Upper lobe of right lung (tissue), 1 donor: ENCODE data around the gene CUL4B. TPM values are rescaled to one million over a fixed set of nuclear protein-coding genes. Genes with fewer than 3 reads are reported as not detected.

Experiments
- ATAC-seq: fragments of 200-7000 bp; cut with Tn5 transposase; one replicate; pipeline ENCODE4 v1.9.1; 2020; ENCODE audit warnings: mild to moderate bottlenecking, moderate library complexity
- DNase-seq: peaks from one replicate; pipeline ENCODE4 v3.0.0-alpha.2; 2020
- H3K27ac ChIP-seq: fragments of 200-600 bp; one replicate; pipeline ENCODE4 v1.8.0; 2022
- H3K27me3 ChIP-seq: fragments of 200-600 bp; one replicate; pipeline ENCODE4 v1.8.0; 2022; ENCODE audit warnings: mild to moderate bottlenecking
- H3K36me3 ChIP-seq: fragments of 200-600 bp; one replicate; pipeline ENCODE4 v1.8.0; 2022
- H3K4me1 ChIP-seq: fragments of 200-600 bp; one replicate; pipeline ENCODE4 v1.8.0; 2022
- H3K4me3 ChIP-seq: fragments of 200-600 bp; one replicate; pipeline ENCODE4 v1.8.0; 2022; ENCODE audit warnings: mild to moderate bottlenecking
- H3K9me3 ChIP-seq: fragments of 200-600 bp; one replicate; pipeline ENCODE4 v1.8.0; 2022
- intact Hi-C: fragments of 100-400 bp; cut with DNase I; formaldehyde crosslinking; loops from one replicate; pipeline ENCODE4 v1.11.0; 2022
- total RNA-seq: library from RNA; stranded (reverse); fragmentation: NEBNext Ultra II Directional; extraction: Animal tissue kit (Norgen Biotek cat#: 25700); gene quantifications from one replicate; pipeline ENCODE4 v1.2.1, GENCODE V29; 2021
- TF ChIP-seq, protein P1 (sequence below): fragments of 200-600 bp; IDR thresholded peaks from one replicate; pipeline ENCODE4 v1.8.0; 2022; ENCODE audit warnings: antibody characterized with exemption
- donor health status: DM: no; HTN: yes; CAD: no; lungs with severe emphysema.

CUL4B gene
- total RNA-seq, 1 donor from 2014 or later = 38.6 TPM

DNA sequence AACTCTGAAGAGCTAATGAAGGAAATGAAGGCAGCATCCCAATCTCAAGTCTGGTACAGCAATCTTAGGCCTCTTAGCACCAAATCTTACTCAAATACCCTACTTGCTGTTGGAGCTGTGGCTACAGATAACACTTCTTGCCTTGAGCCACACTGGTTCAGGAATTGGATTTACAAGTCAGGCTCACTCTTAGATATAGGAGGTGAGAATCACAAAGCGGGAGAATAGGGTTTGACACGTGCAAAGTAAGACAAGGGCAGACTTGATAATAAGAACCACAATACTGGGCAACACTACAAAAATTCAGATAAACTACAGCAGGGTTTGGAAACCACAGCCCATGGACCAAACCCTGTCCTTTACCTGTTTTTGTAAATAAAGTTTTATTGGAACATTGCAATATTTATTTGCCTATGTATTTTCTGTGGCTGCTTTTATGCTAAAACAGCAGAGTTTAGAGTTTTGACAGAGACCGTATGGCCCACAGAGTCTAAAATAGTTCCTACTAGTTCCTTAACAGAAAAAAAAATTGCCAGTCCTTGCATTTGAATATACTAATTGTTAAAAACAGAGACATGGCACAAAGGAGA, 9.3 kb upstream of the CUL4B start:
- Histone ChIP-seq H3K27ac (no peak overlapping the region), H3K4me3 (no peak overlapping the region), H3K27me3 (no peaks in the 10 kb centered on the region), H3K9me3 (no peaks in the 10 kb centered on the region), H3K36me3 (no peaks in the 10 kb centered on the region), H3K4me1 (no peaks in the 10 kb centered on the region)
- DNase-seq (no peak), ATAC-seq (no peak)
- intact Hi-C loops = no loop called here
- TF ChIP-seq, protein P1, sequence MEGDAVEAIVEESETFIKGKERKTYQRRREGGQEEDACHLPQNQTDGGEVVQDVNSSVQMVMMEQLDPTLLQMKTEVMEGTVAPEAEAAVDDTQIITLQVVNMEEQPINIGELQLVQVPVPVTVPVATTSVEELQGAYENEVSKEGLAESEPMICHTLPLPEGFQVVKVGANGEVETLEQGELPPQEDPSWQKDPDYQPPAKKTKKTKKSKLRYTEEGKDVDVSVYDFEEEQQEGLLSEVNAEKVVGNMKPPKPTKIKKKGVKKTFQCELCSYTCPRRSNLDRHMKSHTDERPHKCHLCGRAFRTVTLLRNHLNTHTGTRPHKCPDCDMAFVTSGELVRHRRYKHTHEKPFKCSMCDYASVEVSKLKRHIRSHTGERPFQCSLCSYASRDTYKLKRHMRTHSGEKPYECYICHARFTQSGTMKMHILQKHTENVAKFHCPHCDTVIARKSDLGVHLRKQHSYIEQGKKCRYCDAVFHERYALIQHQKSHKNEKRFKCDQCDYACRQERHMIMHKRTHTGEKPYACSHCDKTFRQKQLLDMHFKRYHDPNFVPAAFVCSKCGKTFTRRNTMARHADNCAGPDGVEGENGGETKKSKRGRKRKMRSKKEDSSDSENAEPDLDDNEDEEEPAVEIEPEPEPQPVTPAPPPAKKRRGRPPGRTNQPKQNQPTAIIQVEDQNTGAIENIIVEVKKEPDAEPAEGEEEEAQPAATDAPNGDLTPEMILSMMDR = no peak

DNA sequence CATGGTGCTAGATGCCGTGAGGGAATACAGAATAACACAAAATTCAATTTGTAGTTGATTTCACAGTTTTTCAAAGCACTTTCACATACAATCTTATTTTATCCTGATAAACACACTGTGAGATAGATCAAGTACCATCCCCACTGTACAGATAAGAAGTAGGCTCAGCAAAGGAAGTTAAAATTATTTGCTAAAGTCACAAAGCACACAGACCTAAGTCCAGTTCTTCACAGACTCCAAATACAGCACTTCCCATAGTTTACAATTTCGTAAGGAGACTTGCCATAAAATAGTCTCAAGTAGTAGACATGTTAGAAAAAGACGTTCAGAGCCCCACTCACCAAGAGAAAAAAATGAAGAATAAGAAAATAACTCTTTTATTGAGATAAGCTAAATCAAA, 7.8 kb upstream of the CUL4B start:
- H3K4me3 ChIP-seq = no peak overlapping the region
- no peaks in the 10 kb centered on the region for H3K4me1 ChIP-seq
- no peaks in the 10 kb centered on the region for H3K27me3 ChIP-seq
- no peak for ATAC-seq
- H3K27ac ChIP-seq = no peak overlapping the region
- TF ChIP-seq, protein P1 = no peak
- H3K9me3 ChIP-seq = no peaks in the 10 kb centered on the region
- H3K36me3 ChIP-seq = no peaks in the 10 kb centered on the region
- DNase-seq = no peak
- intact Hi-C loops = no loop called here

DNA sequence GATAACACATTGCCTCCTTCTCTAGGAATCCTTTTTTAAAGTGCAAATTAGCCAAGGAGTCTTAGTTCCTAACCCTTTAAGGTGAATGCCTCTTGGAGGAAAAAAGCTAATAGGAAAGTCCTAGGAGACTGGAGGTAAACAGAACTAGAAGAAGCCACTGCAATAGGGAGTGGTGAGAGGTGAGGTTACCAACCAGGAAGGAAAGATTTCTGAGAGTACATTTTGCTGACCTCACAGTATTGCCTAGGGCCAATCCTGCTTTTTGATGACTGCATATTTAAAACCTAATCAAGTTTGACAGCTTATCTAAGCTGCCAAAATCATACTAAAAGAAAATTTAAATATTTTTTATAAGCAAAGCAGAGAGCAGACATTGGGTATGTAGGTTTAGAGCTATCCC, 7.3 kb upstream of the CUL4B start:
- intact Hi-C loops = no loop called here
- DNase-seq (no peak), ATAC-seq (no peak)
- Histone ChIP-seq H3K4me1 (no peaks in the 10 kb centered on the region), H3K27me3 (no peaks in the 10 kb centered on the region), H3K9me3 (no peaks in the 10 kb centered on the region), H3K4me3 (no peak overlapping the region), H3K36me3 (no peaks in the 10 kb centered on the region), H3K27ac (no peak overlapping the region)
- TF ChIP-seq, protein P1 = no peak

DNA sequence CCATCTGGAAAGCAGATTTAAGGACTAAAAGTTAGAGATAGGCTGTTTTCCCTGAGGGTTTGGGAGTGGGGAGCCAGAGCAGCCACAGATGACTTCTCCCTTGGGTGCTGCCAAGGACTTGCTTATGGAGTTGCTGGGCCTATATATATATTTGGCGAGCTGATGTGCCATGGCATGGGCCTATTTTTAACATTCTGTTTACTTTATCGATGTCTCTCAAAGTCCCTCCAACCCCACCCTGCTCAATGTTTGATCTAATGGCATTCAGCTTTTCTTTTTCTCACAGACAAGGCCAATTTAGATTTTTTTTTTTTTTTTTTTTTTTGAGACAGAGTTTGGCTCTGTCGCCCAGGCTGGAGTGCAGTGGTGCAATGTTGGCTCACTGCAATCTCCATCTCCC, 6.1 kb upstream of the CUL4B start:
- TF ChIP-seq, protein P1 = no peak
- no peak for ATAC-seq

DNA sequence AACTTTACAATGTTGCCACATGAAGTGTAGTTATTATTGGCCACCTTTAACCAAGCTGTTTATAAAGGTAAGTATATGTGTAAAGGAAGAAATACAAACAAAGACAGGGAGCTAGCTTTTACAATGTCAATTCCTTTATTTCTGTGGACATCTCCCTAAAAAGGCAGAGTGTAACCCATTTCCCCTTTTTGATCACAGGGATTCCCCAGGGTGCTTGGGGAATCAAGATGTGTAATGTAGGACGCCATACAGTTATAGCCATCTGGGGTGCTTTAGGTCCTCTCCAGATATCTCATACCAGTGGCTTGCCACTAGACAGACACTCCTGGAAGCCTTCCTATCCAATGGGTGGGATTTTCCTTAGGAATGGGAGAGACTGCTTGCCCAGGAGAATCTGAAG, 4.2 kb upstream of the CUL4B start:
- Histone ChIP-seq H3K9me3 (no peaks in the 10 kb centered on the region), H3K27me3 (no peaks in the 10 kb centered on the region), H3K4me1 (no peaks in the 10 kb centered on the region), H3K27ac (no peak overlapping the region), H3K4me3 (no peak overlapping the region), H3K36me3 (no peaks in the 10 kb centered on the region)
- TF ChIP-seq, protein P1 = no peak
- no peak for DNase-seq
- intact Hi-C loops = no loop called here
- no peak for ATAC-seq

More for the DNA sequence above, 6.1 kb upstream of the CUL4B start:
- no peaks in the 10 kb centered on the region for H3K27me3 ChIP-seq
- H3K36me3 ChIP-seq = no peaks in the 10 kb centered on the region
- H3K4me1 ChIP-seq = no peaks in the 10 kb centered on the region
- H3K27ac ChIP-seq = no peak overlapping the region
- no peak overlapping the region for H3K4me3 ChIP-seq
- H3K9me3 ChIP-seq = no peaks in the 10 kb centered on the region
- intact Hi-C loops = no loop called here
- DNase-seq = no peak

DNA sequence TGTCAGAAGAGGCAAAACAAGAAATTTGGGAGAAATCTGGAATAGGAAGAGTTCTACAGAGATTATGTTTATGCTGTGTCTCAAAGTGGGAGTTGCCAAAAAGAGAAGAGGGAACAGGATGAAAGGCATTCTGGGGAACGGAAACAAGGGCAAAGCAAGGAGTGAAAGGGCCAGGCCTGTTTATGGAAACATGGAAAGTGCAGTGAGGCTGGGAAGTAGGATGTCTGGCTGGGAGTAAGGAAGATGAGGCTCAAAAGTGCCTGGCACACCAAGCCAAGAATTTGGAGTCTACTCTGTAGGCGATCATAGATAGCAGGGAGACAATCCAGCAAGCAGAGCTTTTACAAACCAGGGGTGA, 1.8 kb upstream of the CUL4B start:
- TF ChIP-seq, protein P1 = no peak
- ATAC-seq (no peak), DNase-seq (no peak)
- Histone ChIP-seq H3K27ac (peak overlapping the region; percentile 96), H3K27me3 (no peaks in the 10 kb centered on the region), H3K36me3 (no peaks in the 10 kb centered on the region), H3K4me1 (no peaks in the 10 kb centered on the region), H3K9me3 (no peaks in the 10 kb centered on the region), H3K4me3 (no peak overlapping the region)
- intact Hi-C loops = no loop called here
